HUES48 (cell line): ENCODE data around the gene PLXNA1.

Source experiments
- H3K27ac ChIP-seq: one replicate; pipeline ENCODE4 v1.7.0; 2013; ENCODE audit warnings: low read depth, low read length, inconsistent platforms
- H3K27me3 ChIP-seq: 2 replicates; pipeline ENCODE4 v1.6.1; 2013; ENCODE audit warnings: mild to moderate bottlenecking, low read length; ENCODE audit not compliant: control insufficient read depth, insufficient read depth
- H3K36me3 ChIP-seq: 2 replicates; pipeline ENCODE4 v1.6.1; 2013; ENCODE audit warnings: low read length; ENCODE audit not compliant: control insufficient read depth, insufficient read depth
- H3K4me1 ChIP-seq: 2 replicates; pipeline ENCODE4 v1.6.1; 2013; ENCODE audit warnings: mild to moderate bottlenecking, low read length; ENCODE audit not compliant: control insufficient read depth, insufficient read depth
- H3K4me3 ChIP-seq: 2 replicates; pipeline ENCODE4 v1.5.1; 2013; ENCODE audit warnings: mild to moderate bottlenecking, low read depth, low read length
- H3K9ac ChIP-seq: 2 replicates; pipeline ENCODE4 v1.6.1; 2013; ENCODE audit warnings: mild to moderate bottlenecking, low read depth, low read length, moderate library complexity
- H3K9me3 ChIP-seq: 2 replicates; pipeline ENCODE4 v1.6.1; 2013; ENCODE audit warnings: low read length; ENCODE audit not compliant: control insufficient read depth, insufficient read depth

Gene PLXNA1

DNA sequence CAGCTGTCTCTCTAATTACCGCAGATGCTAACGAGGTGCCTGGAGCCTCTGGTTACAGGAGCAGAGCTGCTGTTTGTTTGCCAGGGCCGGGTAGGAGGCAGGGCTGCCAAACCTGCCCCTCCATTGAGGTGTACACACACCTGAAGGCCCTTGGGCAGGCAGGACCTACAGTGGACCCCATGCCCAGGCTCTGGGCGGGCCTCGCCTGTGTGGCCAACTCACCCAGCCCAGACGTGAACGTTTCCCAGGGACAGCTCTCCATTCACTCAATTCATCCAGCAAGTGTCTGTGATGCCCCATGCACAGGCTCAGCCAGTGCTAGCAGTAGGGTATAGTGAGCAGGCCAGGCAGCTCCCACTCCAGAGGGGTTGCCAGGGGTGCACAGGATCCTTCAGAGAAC lies 43.7 kb downstream of the PLXNA1 start:
- Histone ChIP-seq H3K4me3 (no peak overlapping the region), H3K9me3 (no peaks in the 10 kb centered on the region), H3K4me1 (no peaks in the 10 kb centered on the region), H3K9ac (no peak overlapping the region), H3K27ac (no peak overlapping the region), H3K36me3 (peaks cover 89% of the 10 kb centered on the region), H3K27me3 (no peaks in the 10 kb centered on the region)

DNA sequence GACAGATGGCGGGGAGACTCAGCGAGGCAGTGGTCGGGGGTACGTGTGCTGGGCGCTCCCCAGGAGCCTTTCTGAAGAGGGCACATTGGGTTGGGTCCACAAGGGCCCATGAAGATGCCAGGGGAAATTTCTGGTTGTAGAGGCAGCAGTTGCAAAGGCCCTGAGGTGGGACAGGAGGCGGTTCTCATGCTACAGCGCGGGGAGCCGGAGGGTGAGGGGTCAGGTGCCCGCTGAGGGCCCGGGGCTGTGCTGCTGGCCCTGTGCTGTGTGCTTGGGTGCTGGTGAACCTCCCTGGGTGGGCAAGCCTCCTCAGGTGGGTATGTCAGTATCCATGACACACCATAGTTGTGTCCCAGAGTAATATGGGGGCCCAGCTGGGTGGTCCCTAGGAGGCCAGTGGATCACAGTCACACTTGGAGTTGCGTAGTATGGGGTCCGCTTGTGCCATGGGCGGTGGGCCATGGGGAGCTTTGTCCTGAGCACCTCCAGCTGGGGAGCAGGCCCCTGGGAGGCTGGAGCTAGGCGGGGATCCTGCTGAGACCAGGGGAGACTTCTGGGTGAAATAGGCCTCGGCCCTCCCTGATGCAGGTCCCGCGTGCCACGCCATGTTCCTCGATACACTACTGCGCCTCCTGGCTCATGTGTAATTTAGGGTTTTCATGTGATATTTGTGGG lies 44.3 kb downstream of the PLXNA1 start:
- H3K4me1 ChIP-seq, result no peaks in the 10 kb centered on the region
- no peak overlapping the region for H3K27ac ChIP-seq
- H3K4me3 ChIP-seq, result no peak overlapping the region
- H3K27me3 ChIP-seq, result no peaks in the 10 kb centered on the region
- H3K9ac ChIP-seq, result no peak overlapping the region
- peaks cover 89% of the 10 kb centered on the region for H3K36me3 ChIP-seq
- H3K9me3 ChIP-seq, result no peaks in the 10 kb centered on the region

DNA sequence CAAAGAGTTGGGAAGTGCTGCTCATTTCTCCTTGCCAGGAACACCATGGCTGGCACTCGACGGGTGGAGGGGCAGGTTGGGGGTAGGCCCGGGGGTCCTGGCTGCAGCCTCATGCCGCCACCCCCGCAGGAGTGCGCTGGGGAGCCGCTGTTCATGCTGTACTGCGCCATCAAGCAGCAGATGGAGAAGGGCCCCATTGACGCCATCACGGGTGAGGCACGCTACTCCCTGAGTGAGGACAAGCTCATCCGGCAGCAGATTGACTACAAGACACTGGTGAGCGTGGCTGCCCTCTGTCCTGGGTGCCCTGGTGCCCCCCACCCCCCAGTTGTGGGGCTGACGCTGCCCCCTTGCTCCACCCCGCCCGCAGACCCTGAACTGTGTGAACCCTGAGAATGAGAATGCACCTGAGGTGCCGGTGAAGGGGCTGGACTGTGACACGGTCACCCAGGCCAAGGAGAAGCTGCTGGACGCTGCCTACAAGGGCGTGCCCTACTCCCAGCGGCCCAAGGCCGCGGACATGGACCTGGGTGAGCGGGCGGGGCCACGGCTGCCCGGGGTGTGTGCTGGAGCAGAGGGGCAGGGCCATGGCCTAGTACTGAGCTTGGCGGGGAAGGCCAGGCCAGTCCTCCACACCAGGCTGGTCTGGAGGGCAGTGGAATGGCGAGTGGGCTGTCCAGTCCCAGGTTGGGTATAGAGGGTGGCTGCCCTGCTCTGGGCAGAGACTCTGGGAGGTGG lies 45.1 kb downstream of the PLXNA1 start:
- H3K9ac ChIP-seq, result no peak overlapping the region
- H3K27me3 ChIP-seq, result no peaks in the 10 kb centered on the region
- no peak overlapping the region for H3K4me3 ChIP-seq
- H3K4me1 ChIP-seq, result no peaks in the 10 kb centered on the region
- H3K36me3 ChIP-seq, result peaks cover 87% of the 10 kb centered on the region
- no peaks in the 10 kb centered on the region for H3K9me3 ChIP-seq
- H3K27ac ChIP-seq, result no peak overlapping the region

DNA sequence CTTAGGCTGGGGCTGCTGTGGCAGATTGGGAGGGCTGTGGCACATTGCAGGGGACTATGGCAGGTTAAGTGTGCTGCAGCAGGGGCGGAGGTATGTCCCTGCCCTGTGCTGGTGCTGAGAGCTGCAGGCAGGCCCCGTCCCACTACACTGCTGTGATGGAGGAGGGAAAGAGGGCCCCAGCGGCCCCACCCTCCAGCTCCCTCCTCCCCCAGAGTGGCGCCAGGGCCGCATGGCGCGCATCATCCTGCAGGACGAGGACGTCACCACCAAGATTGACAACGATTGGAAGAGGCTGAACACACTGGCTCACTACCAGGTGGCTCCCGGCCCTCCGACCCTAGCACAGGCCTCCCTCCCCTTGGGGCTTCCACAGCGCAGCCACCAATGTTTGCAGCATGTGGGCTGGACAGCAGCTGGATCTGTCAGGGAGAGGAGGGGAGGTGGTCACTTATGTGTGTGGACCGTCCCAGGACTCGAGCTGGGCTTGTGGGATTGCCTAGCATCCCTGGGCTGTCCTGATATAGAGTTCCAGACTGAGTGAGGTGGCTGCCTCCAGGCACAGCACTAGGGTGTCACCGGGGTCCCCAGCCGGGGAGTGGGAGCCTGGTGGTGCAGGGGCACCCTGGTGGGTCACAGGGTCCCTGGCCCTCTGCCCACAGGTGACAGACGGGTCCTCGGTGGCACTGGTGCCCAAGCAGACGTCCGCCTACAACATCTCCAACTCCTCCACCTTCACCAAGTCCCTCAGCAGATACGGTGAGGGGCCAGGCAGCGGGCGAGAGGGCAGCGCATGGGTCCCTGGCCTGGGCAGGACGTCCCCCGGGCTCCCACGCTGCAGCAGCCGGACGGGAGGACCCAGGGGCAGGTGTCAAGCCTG lies 46.1 kb downstream of the PLXNA1 start:
- Histone ChIP-seq H3K27me3 (no peaks in the 10 kb centered on the region), H3K9ac (no peak overlapping the region), H3K4me1 (no peaks in the 10 kb centered on the region), H3K9me3 (no peaks in the 10 kb centered on the region), H3K4me3 (no peak overlapping the region), H3K36me3 (peaks cover 88% of the 10 kb centered on the region), H3K27ac (no peak overlapping the region)

DNA sequence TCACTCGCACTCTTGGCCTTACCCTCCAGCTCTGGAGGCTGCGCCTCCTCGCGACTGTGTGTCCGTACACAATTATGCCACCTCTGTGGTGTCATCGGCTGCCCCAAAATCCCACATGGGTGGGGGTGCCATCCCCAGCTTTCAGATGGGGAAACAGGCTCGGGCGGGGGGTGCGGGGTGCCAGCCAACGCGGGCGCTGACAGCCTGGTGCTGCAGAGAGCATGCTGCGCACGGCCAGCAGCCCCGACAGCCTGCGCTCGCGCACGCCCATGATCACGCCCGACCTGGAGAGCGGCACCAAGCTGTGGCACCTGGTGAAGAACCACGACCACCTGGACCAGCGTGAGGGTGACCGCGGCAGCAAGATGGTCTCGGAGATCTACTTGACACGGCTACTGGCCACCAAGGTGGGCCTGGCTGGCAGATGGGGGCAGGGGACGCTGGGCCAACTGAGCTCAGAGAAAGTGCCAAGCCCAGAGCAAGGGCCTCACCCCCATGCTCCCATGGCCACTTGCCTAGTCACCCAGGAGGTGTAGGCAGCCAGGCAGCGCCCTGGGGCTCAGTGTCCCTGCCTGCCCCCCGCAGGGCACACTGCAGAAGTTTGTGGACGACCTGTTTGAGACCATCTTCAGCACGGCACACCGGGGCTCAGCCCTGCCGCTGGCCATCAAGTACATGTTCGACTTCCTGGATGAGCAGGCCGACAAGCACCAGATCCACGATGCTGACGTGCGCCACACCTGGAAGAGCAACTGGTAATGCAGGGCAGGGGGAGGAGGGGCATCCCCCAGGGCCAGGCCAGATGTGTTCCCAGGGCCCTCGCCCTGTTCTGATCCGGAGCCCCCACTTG lies 47.0 kb downstream of the PLXNA1 start:
- H3K4me3 ChIP-seq, result no peak overlapping the region
- H3K27ac ChIP-seq, result no peak overlapping the region
- no peaks in the 10 kb centered on the region for H3K27me3 ChIP-seq
- H3K4me1 ChIP-seq, result no peaks in the 10 kb centered on the region
- H3K9ac ChIP-seq, result no peak overlapping the region
- H3K9me3 ChIP-seq, result no peaks in the 10 kb centered on the region
- H3K36me3 ChIP-seq, result peaks cover 85% of the 10 kb centered on the region

DNA sequence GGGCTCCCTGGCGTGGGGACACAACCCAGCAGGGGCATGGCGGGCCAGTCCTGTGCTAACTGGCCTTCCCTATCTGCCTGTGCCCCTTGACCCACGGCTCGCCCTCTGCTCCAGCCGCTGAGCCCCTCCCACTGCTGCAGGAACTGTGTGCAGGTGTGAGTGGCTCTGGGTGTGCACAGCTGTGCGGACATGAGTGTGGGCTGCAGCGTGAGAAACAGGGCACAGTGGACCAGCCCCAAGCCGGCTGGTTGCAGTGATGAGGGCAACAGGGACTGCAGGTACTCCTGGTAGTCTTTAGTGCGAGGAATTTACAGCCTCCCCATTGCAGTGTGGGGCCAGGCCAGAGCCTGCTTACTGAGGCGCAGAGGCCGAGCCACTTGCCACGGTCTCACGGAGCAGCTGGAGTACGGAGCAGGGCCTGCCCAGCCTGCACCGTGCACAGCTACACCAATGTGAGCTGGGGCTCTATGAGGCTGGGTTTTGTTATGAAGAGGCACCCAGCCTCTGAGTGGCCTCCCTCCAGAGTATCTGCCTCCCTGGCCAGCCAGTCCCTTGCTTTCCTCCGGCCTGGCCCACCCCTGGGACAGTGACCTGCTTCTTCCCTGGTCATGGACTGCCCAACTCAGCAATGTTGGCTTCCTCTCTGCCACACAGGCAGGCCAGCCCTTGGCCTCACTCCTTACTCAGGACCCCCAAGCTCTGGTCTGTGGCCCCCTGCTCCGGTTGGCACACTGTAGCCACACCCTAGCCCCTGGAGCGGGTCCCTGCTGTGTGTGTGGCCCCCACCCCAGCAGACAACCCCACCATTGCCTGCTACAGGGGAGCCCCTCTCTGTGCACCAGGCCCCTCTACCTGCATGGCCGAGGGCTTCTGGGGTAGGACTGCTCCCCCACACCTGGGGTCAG lies 47.8 kb downstream of the PLXNA1 start:
- H3K27me3 ChIP-seq, result no peaks in the 10 kb centered on the region
- H3K9ac ChIP-seq, result no peak overlapping the region
- H3K36me3 ChIP-seq, result peaks cover 76% of the 10 kb centered on the region
- H3K9me3 ChIP-seq, result no peaks in the 10 kb centered on the region
- no peaks in the 10 kb centered on the region for H3K4me1 ChIP-seq
- no peak overlapping the region for H3K4me3 ChIP-seq
- no peak overlapping the region for H3K27ac ChIP-seq

DNA sequence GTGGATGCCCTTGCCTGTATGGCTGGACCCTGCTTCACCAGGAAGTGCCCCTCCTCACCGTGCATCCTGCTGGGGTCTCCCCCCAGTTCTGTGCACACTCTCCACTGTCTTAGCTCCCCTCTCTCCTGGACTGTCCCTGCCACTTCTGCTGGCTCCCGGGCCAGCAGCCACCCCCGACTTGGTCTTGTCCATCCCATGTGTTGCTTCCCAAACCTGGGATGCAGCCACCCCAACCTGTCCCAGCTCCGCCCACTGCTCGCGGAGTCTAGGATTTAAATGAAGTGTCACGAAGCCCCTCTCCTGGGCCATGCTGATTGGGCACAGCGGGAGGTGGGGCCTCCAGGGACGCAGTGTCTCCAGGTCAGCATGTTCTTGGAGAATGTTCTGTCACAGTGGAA lies 48.5 kb downstream of the PLXNA1 start:
- H3K4me1 ChIP-seq, result no peaks in the 10 kb centered on the region
- H3K36me3 ChIP-seq, result peaks cover 69% of the 10 kb centered on the region
- H3K27ac ChIP-seq, result no peak overlapping the region
- no peaks in the 10 kb centered on the region for H3K9me3 ChIP-seq
- no peaks in the 10 kb centered on the region for H3K27me3 ChIP-seq
- no peak overlapping the region for H3K9ac ChIP-seq
- no peak overlapping the region for H3K4me3 ChIP-seq

DNA sequence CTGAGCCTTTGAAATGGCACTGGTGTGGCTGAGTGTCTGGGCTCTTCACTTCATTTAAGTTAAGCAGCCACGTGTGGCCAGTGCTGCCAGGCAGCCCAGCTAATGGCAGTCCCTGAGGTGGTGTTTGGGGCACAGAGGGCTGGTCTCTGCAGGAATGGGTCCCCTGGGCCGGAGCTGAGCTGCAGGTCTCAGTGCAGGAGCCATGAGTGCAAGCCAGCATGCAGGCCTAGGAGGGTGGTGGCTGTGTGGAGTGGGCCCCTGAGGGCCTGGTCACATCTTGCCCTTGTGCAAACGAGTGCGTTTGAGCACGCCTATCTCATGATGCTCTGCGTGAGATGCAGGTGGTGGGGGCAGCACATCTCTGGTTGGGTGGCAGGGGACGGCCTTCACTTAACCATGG lies 48.9 kb downstream of the PLXNA1 start:
- Histone ChIP-seq H3K27ac (no peak overlapping the region), H3K9ac (no peak overlapping the region), H3K4me3 (no peak overlapping the region), H3K9me3 (no peaks in the 10 kb centered on the region), H3K36me3 (peaks cover 65% of the 10 kb centered on the region), H3K4me1 (no peaks in the 10 kb centered on the region), H3K27me3 (no peaks in the 10 kb centered on the region)

DNA sequence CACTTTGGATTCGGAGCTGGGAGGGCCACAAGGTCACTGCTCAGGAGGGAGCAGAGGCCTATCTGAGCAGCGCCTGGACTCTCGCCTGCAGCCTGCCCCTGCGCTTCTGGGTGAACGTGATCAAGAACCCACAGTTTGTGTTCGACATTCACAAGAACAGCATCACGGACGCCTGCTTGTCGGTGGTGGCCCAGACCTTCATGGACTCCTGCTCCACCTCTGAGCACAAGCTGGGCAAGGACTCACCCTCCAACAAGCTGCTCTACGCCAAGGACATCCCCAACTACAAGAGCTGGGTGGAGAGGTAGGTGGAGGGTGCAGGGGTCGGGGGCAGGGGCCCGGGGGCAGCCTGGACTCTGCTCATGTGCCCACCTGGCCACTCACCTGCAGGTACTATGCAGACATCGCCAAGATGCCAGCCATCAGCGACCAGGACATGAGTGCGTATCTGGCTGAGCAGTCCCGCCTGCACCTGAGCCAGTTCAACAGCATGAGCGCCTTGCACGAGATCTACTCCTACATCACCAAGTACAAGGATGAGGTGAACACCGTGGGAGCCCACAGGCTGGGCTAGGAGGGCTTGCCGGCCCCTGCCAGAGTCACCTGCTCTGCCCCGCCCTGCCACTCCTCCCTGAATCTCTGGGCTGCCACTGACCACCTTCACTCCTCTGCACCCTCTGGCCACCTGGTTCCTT lies 49.5 kb downstream of the PLXNA1 start:
- no peak overlapping the region for H3K9ac ChIP-seq
- H3K4me1 ChIP-seq, result no peaks in the 10 kb centered on the region
- H3K4me3 ChIP-seq, result no peak overlapping the region
- no peak overlapping the region for H3K27ac ChIP-seq
- H3K9me3 ChIP-seq, result no peaks in the 10 kb centered on the region
- peaks cover 59% of the 10 kb centered on the region for H3K36me3 ChIP-seq
- H3K27me3 ChIP-seq, result no peaks in the 10 kb centered on the region
